Measurements from ENCODE around the gene SETDB1. TPM values are rescaled to one million over a fixed set of nuclear protein-coding genes. Genes with fewer than 3 reads are reported as not detected.

Gene SETDB1
- total RNA-seq, 1 experiment from 2014 or later: 51.1 TPM

GRCh38 chr1:150906813-150907212 lies 19.4 kb upstream of the SETDB1 start:
- Histone ChIP-seq H3K79me2 (ENCODE audit: low read depth) (no peaks in the 10 kb centered on the region), H3K36me3 (ENCODE audit: low read depth) (no peaks in the 10 kb centered on the region), H3K27me3 (ENCODE audit: insufficient read depth, low read depth) (no peaks in the 10 kb centered on the region), H4K20me1 (ENCODE audit: insufficient read depth) (no peaks in the 10 kb centered on the region), H3K4me2 (no peak overlapping the region; the same call in 1 of the 2 replicates), H3F3A (ENCODE audit: insufficient read depth, low read depth) (0 out of 2 replicates have a peak, but pooled peaks cover 3% of the 10 kb centered on the region), H3K27ac (no peak overlapping the region), H3K4me1 (replicated peaks; ENCODE audit: insufficient read depth) (peaks cover 10% of the 10 kb centered on the region), H2AFZ (no peak overlapping the region), H3K4me3 (no peak overlapping the region), H3K9me3 (ENCODE audit: insufficient read depth, low read depth) (no peaks in the 10 kb centered on the region), H3K9me2 (ENCODE audit: insufficient read depth) (no peaks in the 10 kb centered on the region)
- DNase-seq: no peak
- CTCF ChIA-PET: no interaction called here
- POLR2A ChIA-PET (ENCODE audit: unreplicated experiment): interaction anchor here (0.7 kb wide), 1 partner anchor 256 kb away, joined by 3 read pairs; no protein-coding TSS in a partner anchor
- intact Hi-C loops (cut with micrococcal nuclease; ENCODE audit: unreplicated experiment): no loop called here
- BruUV-seq (replicated peaks): no TSS peak
- TF ChIP-seq EZH2 (IDR thresholded peaks at IDR 0.05; ENCODE audit: low read depth) (no peak), CTCF (conservative IDR thresholded peaks at IDR 0.05) (no peak)

- 0 out of 2 replicates have a peak, but pooled peaks cover 2% of the 10 kb centered on the region for H3F3A ChIP-seq (ENCODE audit: insufficient read depth, low read depth)
- H3K4me3 ChIP-seq: no peak overlapping the region
- intact Hi-C loops (cut with micrococcal nuclease; ENCODE audit: unreplicated experiment): no loop called here
- no peaks in the 10 kb centered on the region for H3K27me3 ChIP-seq (ENCODE audit: insufficient read depth, low read depth)
- ChIA-PET POLR2A (ENCODE audit: unreplicated experiment) (no interaction called here), CTCF (no interaction called here)
- no peaks in the 10 kb centered on the region for H3K9me3 ChIP-seq (ENCODE audit: insufficient read depth, low read depth)
- BruUV-seq (replicated peaks): no TSS peak
- no peaks in the 10 kb centered on the region for H4K20me1 ChIP-seq (ENCODE audit: insufficient read depth)
- no peaks in the 10 kb centered on the region for H3K79me2 ChIP-seq (ENCODE audit: low read depth)
- H2AFZ ChIP-seq: no peak overlapping the region
- H3K4me2 ChIP-seq: no peak overlapping the region
- no peak for DNase-seq
- TF ChIP-seq CTCF (conservative IDR thresholded peaks at IDR 0.05) (no peak), EZH2 (IDR thresholded peaks at IDR 0.05; ENCODE audit: low read depth) (no peak)
- no peaks in the 10 kb centered on the region for H3K9me2 ChIP-seq (ENCODE audit: insufficient read depth)
- no peak overlapping the region for H3K27ac ChIP-seq
- no peaks in the 10 kb centered on the region for H3K36me3 ChIP-seq (ENCODE audit: low read depth)
- peaks cover 10% of the 10 kb centered on the region for H3K4me1 ChIP-seq (replicated peaks; ENCODE audit: insufficient read depth)
Observed at GRCh38 chr1:150909585-150910180, 16.5 kb upstream of the SETDB1 start.

- Histone ChIP-seq H3K9me3 (ENCODE audit: insufficient read depth, low read depth) (no peaks in the 10 kb centered on the region), H3K9me2 (ENCODE audit: insufficient read depth) (no peaks in the 10 kb centered on the region), H3K27me3 (ENCODE audit: insufficient read depth, low read depth) (no peaks in the 10 kb centered on the region), H3K4me3 (no peak overlapping the region), H3K79me2 (ENCODE audit: low read depth) (no peaks in the 10 kb centered on the region), H3F3A (ENCODE audit: insufficient read depth, low read depth) (no peaks in the 10 kb centered on the region), H3K36me3 (ENCODE audit: low read depth) (no peaks in the 10 kb centered on the region), H3K27ac (no peak overlapping the region), H4K20me1 (ENCODE audit: insufficient read depth) (no peaks in the 10 kb centered on the region), H3K4me1 (replicated peaks; ENCODE audit: insufficient read depth) (no peaks in the 10 kb centered on the region), H2AFZ (no peak overlapping the region), H3K4me2 (no peak overlapping the region)
- POLR2A ChIA-PET (ENCODE audit: unreplicated experiment): no interaction called here
- no peak for DNase-seq
- CTCF ChIA-PET: interaction anchor here (0.9 kb wide), 1 partner anchor 10 kb away, joined by 3 read pairs; no protein-coding TSS in a partner anchor
- BruUV-seq (replicated peaks): no TSS peak
- TF ChIP-seq EZH2 (IDR thresholded peaks at IDR 0.05; ENCODE audit: low read depth): no peak
- TF ChIP-seq CTCF (conservative IDR thresholded peaks at IDR 0.05): no peak
- intact Hi-C loops (cut with micrococcal nuclease; ENCODE audit: unreplicated experiment): no loop called here
Observed at GRCh38 chr1:150912623-150913022, 13.5 kb upstream of the SETDB1 start.
